ENCODE results near the gene BCO2.

The BCO2 gene

DNA sequence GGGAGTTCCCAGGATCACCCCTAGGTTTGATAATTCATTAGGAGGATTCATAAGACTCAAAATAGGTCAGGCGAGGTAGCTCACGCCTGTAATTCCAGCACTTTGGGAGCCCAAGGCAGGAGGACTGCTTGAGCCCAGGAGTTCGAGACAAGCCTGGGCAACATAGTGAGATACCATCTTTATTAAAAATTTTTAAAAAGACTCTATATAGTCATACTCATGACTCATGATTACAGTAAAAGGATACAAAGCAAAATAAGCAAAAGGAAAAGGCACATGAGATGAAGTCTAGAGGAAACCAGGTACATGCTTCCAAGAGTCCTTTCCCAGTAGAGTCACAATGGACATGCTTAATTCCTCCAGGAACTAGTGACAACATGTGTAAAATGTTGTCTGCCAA lies 37.0 kb downstream of the BCO2 start:
- H3K4me1 ChIP-seq (ENCODE audit: control insufficient read depth in 1 of 2, insufficient read depth in 1 of 2, low read depth in 1 of 2, low read length in 1 of 2), result peaks cover 6 to 20% of the 10 kb centered on the region in 2 experiments
- TF ChIP-seq, protein P1, sequence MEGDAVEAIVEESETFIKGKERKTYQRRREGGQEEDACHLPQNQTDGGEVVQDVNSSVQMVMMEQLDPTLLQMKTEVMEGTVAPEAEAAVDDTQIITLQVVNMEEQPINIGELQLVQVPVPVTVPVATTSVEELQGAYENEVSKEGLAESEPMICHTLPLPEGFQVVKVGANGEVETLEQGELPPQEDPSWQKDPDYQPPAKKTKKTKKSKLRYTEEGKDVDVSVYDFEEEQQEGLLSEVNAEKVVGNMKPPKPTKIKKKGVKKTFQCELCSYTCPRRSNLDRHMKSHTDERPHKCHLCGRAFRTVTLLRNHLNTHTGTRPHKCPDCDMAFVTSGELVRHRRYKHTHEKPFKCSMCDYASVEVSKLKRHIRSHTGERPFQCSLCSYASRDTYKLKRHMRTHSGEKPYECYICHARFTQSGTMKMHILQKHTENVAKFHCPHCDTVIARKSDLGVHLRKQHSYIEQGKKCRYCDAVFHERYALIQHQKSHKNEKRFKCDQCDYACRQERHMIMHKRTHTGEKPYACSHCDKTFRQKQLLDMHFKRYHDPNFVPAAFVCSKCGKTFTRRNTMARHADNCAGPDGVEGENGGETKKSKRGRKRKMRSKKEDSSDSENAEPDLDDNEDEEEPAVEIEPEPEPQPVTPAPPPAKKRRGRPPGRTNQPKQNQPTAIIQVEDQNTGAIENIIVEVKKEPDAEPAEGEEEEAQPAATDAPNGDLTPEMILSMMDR (IDR thresholded peaks at IDR 0.05), result no peak
- H3K27ac ChIP-seq, result no peak overlapping the region
- H3K4me3 ChIP-seq (ENCODE audit: low read depth in 1 of 2, low read length in 1 of 2), result no peak overlapping the region
- H3K36me3 ChIP-seq, result no peaks in the 10 kb centered on the region
- no peaks in the 10 kb centered on the region for H3K9me3 ChIP-seq
- H3K27me3 ChIP-seq, result no peaks in the 10 kb centered on the region

DNA sequence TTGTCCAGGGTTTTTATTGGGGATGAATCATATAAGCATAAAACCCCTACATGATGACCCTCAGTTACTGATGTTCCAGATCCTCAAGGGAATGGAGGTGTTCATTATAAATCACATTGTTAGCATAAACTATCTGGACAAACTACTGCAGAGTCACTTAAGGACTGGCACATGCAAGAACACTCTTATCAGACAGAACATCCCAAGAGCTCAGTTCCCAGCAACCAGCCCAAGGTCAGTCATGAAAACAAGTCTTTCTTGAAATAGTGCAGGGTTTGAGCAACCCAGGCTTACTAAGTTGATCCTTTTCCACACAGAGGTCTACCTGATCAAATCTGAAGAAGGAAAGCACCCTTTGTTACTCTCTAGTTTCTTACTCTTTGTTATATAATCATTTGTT lies 37.4 kb downstream of the BCO2 start:
- TF ChIP-seq, protein P1 (IDR thresholded peaks at IDR 0.05), result no peak

GRCh38 chr11:112213753-112214152 lies 38.4 kb downstream of the BCO2 start:
- TF ChIP-seq, protein P1 (IDR thresholded peaks at IDR 0.05), result no peak
- no peaks in the 10 kb centered on the region for H3K36me3 ChIP-seq
- H3K27ac ChIP-seq, result no peak overlapping the region
- no peaks in the 10 kb centered on the region for H3K9me3 ChIP-seq
- H3K27me3 ChIP-seq, result no peaks in the 10 kb centered on the region
- peaks cover 6 to 20% of the 10 kb centered on the region in 2 experiments for H3K4me1 ChIP-seq (ENCODE audit: control insufficient read depth in 1 of 2, insufficient read depth in 1 of 2, low read depth in 1 of 2, low read length in 1 of 2)
- no peak overlapping the region for H3K4me3 ChIP-seq (ENCODE audit: low read depth in 1 of 2, low read length in 1 of 2)

More for the DNA sequence above, 37.4 kb downstream of the BCO2 start:
- peaks cover 6 to 20% of the 10 kb centered on the region in 2 experiments for H3K4me1 ChIP-seq (ENCODE audit: control insufficient read depth in 1 of 2, insufficient read depth in 1 of 2, low read depth in 1 of 2, low read length in 1 of 2)
- no peak overlapping the region for H3K4me3 ChIP-seq (ENCODE audit: low read depth in 1 of 2, low read length in 1 of 2)
- no peaks in the 10 kb centered on the region for H3K9me3 ChIP-seq
- no peaks in the 10 kb centered on the region for H3K36me3 ChIP-seq
- no peaks in the 10 kb centered on the region for H3K27me3 ChIP-seq
- no peak overlapping the region for H3K27ac ChIP-seq

GRCh38 chr11:112215621-112216020 lies 40.3 kb downstream of the BCO2 start:
- H3K27ac ChIP-seq, result no peak overlapping the region
- H3K36me3 ChIP-seq, result no peaks in the 10 kb centered on the region
- no peaks in the 10 kb centered on the region for H3K9me3 ChIP-seq
- no peak overlapping the region for H3K4me3 ChIP-seq (ENCODE audit: low read depth in 1 of 2, low read length in 1 of 2)
- TF ChIP-seq, protein P1 (IDR thresholded peaks at IDR 0.05), result no peak
- H3K4me1 ChIP-seq (ENCODE audit: control insufficient read depth in 1 of 2, insufficient read depth in 1 of 2, low read depth in 1 of 2, low read length in 1 of 2), result peaks cover 6 to 20% of the 10 kb centered on the region in 2 experiments
- no peaks in the 10 kb centered on the region for H3K27me3 ChIP-seq

DNA sequence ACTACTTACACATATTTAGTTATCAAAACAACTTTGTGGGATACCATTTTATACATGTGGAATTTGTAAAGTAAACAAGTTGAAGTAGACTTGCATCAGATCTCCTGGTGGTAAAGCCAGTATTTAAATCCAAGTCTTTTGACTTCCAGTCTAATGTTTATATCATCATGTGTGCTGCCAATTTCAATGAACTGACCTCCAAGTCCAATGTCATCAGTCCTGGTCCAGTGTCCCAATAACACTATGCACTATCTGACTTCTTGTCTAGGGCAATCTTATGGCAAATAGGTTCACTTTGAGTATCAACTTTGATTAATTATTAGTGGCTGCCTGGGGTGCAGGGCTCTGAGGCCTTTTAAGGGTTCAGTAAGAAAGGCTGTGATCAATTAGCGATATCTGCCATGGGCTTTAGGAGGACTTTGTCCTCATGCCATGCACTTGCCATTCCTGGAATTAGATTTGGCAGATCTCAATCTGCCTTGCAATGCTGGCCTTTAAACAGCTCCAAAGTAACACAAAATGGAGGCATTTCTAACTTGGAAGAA lies 41.3 kb downstream of the BCO2 start:
- Histone ChIP-seq H3K9me3 (no peaks in the 10 kb centered on the region), H3K36me3 (no peaks in the 10 kb centered on the region), H3K27me3 (no peaks in the 10 kb centered on the region), H3K4me3 (ENCODE audit: low read depth in 1 of 2, low read length in 1 of 2) (no peak overlapping the region), H3K27ac (no peak overlapping the region), H3K4me1 (ENCODE audit: control insufficient read depth in 1 of 2, insufficient read depth in 1 of 2, low read depth in 1 of 2, low read length in 1 of 2) (peaks cover 6 to 17% of the 10 kb centered on the region in 2 experiments)
- TF ChIP-seq, protein P1 (IDR thresholded peaks at IDR 0.05), result no peak

Data from neutrophil (primary cell).